Measurements from ENCODE around the gene UGT2B15.
"Not testable (repeated sequence)": the region's sequence is repeated elsewhere in the genome, so short reads cannot be mapped to it uniquely, and the experiment has no call there.

Gene UGT2B15

GRCh38 chr4:68656445-68656973, 13.9 kb downstream of the UGT2B15 start:
- in situ Hi-C loops (cut with MboI; ENCODE audit: low sequenced_read_pairs): not testable (repeated sequence)

DNA sequence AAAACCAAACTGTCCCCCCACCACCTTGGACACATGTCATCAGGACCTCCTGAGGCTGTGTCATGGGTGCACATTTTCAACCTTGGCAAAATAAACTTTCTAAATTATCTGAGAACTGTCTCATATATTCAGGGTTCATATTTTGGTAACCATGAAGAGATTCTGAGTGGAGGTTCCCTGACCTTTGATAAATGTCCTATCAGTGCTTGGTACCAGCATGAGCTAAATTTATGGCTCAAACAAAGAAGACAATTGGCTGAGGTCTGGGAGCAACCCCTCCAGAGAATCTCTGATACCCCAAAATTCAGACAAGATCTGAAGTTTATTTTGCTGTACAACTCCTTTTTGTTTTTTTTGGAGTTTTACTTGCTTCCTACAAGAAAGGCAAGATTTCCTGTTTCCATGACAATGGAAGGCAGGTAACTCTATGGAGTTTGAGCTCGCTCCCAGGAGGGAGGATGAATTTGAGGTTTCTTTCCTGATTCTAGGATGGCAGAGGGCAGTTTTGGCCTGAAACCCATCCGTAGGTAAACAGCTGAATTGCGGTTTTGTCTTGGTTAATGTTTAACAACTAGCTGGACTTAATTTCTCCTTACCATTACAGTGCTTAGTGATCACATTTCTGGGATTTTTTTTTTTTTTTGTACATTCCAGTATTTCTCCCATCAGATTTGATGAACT, 14.5 kb downstream of the UGT2B15 start:
- in situ Hi-C loops (cut with MboI; ENCODE audit: low sequenced_read_pairs): no loop called here

DNA sequence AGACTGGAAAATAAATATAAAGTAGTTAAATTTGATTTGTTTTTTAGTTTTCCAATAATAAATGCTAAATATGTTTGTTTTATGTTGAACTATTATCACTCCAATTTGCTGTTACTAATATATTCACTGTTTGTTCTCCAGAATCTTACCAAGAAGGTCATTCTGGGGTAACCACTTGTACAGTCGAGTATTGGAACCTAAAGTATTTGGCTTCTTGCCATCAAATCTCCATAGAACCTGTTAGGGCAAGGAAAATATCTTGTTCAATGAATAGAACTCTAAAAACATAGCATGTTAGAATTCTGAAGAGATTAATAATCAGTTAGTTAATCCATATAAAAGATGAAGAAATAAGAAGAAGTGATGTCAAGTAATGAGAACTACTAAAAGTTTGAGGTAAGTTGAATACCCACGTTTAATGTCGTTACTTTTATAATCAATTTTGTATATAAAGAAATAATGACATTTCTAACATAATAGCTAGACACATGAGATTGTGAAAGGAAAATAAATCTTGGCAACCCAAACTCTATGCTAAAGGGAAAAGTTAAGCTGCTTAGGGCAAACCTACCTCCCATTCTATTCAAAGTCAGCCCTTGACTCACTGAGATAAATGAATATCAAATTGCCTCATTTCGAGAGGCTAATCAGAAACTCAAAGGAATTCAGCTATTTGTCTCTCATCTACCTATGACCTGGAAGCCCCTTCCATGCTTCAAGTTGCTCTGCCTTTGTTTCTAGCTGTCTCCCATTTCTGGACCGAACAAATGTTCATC, 15.3 kb downstream of the UGT2B15 start:
- in situ Hi-C loops (cut with MboI; ENCODE audit: low sequenced_read_pairs): no loop called here

- in situ Hi-C loops (cut with MboI; ENCODE audit: low sequenced_read_pairs): no loop called here
Measured at GRCh38 chr4:68651932-68652331, 18.5 kb downstream of the UGT2B15 start.

GRCh38 chr4:68630371-68630770, 40.1 kb downstream of the UGT2B15 start:
- in situ Hi-C loops (cut with MboI; ENCODE audit: low sequenced_read_pairs): no loop called here

- in situ Hi-C loops (cut with MboI; ENCODE audit: low sequenced_read_pairs): not testable (repeated sequence)
Measured at GRCh38 chr4:68622731-68623130, 47.7 kb downstream of the UGT2B15 start.

GRCh38 chr4:68617003-68617698, 53.3 kb downstream of the UGT2B15 start:
- in situ Hi-C loops (cut with MboI; ENCODE audit: low sequenced_read_pairs): no loop called here

DNA sequence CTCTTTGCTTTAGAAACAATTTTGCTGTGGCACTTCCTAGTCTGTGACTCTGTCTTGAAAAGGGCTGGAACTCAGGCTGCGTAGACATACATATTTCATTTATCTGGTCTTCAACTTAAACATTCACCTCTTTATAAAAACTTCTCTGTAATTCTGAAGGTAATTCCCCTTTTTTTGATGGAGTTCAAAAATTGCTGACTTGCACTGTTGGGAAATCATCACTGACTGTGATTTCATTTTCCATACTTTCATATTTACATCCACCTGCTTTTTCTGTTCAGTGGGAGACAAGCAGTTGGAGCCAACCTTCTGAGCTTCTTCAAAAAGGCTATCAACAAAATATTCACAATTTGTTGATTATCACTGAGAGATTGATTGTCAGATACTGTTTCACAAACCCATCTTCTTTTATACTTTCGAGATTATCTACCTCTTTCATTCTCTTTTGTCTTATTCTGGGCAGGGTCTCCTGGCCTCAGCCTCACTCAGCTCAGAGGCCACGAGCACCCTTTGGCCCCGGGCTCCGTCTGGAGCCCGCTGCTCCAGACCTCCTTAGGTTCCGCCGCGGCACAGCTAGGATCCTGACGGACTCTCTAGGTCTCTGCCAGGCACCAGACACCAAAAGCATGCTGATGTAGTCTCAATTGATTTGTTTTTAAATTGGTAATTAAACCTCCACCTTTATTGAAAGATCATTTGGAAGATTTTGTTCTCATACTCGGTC, 54.6 kb downstream of the UGT2B15 start:
- in situ Hi-C loops (cut with MboI; ENCODE audit: low sequenced_read_pairs): no loop called here

DNA sequence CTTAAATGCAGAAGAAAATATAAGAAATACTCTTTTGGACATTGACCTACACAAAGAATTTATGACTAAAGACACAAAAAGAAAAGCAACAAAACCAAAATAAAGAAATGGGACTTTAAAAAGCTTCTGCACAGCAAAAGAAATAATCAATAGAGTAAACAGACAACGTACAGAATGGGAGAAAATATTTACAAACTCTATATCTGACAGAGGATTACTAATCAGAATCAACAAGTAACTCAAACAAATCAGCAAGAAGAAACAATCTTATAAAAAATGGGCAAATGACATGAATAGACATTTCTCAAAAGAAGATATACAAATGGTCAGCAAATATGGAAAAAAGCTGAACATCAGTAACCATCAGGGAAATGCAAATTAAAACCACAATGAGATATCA, 56.7 kb downstream of the UGT2B15 start:
- in situ Hi-C loops (cut with MboI; ENCODE audit: low sequenced_read_pairs): no loop called here

DNA sequence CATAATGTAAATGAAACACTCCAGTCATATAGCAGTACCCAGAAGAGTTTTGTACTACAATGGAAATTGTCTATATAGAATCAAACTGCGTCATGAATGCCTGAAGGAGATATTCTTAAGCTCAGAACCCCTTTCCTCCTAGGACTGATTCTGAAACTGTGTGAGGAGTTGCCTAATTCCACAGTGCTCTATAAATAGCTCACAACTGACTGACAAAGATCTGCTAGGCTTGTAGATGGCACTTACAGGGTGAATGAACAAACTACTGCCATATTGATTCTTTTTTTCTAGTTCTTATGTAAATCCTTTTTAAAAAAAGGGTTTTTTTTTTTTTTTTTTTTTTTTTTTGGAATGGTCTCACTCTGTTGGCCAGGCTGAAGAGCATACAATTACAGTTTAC, 64.2 kb downstream of the UGT2B15 start:
- in situ Hi-C loops (cut with MboI; ENCODE audit: low sequenced_read_pairs): no loop called here

GRCh38 chr4:68599150-68599549, 71.3 kb downstream of the UGT2B15 start:
- in situ Hi-C loops (cut with MboI; ENCODE audit: low sequenced_read_pairs): no loop called here

GRCh38 chr4:68597482-68597881, 73.0 kb downstream of the UGT2B15 start:
- in situ Hi-C loops (cut with MboI; ENCODE audit: low sequenced_read_pairs): no loop called here
